HUDEP-2 (cell line): ENCODE data around the gene GMPR.
A peak's percentile ranks its signal among the peaks of the same experiment; 100 is the strongest.
"Not testable (repeated sequence)": the region's sequence is repeated elsewhere in the genome, so short reads cannot be mapped to it uniquely, and the experiment has no call there.

Experiments used
- DNase-seq, 76 experiments: peaks; one replicate each; lab custom pipeline; 2025; ENCODE audit not compliant: unreplicated experiment in 76 of 76; lab: John Stamatoyannopoulos, UW

The GMPR gene

GRCh38 chr6:16267428-16268263, 29.3 kb downstream of the GMPR start:
- DNase-seq, result peak in 75 of 76 experiments; percentile 68 to 99 (median 96)

- not testable (repeated sequence) for DNase-seq
Measured at GRCh38 chr6:16269442-16270070, 31.2 kb downstream of the GMPR start.

- peak in 75 of 76 experiments; percentile 53 to 99 (median 95) for DNase-seq
Measured at GRCh38 chr6:16270178-16270794, 31.9 kb downstream of the GMPR start.

- no peak for DNase-seq
Measured at GRCh38 chr6:16271428-16271827, 33.0 kb downstream of the GMPR start.

GRCh38 chr6:16272201-16272600, 33.8 kb downstream of the GMPR start:
- no peak for DNase-seq

- DNase-seq, result peak in 4 of 76 experiments; percentile 12 to 24 (median 20)
Measured at GRCh38 chr6:16273256-16273655, 34.9 kb downstream of the GMPR start.

- DNase-seq, result no peak
Measured at GRCh38 chr6:16274483-16274882, 36.1 kb downstream of the GMPR start.

- DNase-seq, result no peak
Measured at GRCh38 chr6:16274885-16275589, 36.6 kb downstream of the GMPR start.

GRCh38 chr6:16277101-16277981, 39.0 kb downstream of the GMPR start:
- peak in 75 of 76 experiments; percentile 7 to 95 (median 84) for DNase-seq

GRCh38 chr6:16278048-16278724, 39.8 kb downstream of the GMPR start:
- no peak for DNase-seq

GRCh38 chr6:16278750-16279149, 40.4 kb downstream of the GMPR start:
- DNase-seq, result no peak

- DNase-seq, result no peak
Measured at GRCh38 chr6:16279243-16279642, 40.9 kb downstream of the GMPR start.

GRCh38 chr6:16282370-16282769, 44.0 kb downstream of the GMPR start:
- DNase-seq, result no peak

- DNase-seq, result no peak
Measured at GRCh38 chr6:16284472-16284871, 46.1 kb downstream of the GMPR start.

- no peak for DNase-seq
Measured at GRCh38 chr6:16285467-16286150, 47.2 kb downstream of the GMPR start.

- DNase-seq, result no peak
Measured at GRCh38 chr6:16286151-16286522, 47.8 kb downstream of the GMPR start.

- no peak for DNase-seq
Measured at GRCh38 chr6:16288163-16288562, 49.8 kb downstream of the GMPR start.

GRCh38 chr6:16291739-16292138, 53.4 kb downstream of the GMPR start:
- DNase-seq, result no peak

GRCh38 chr6:16292432-16292831, 54.0 kb downstream of the GMPR start:
- DNase-seq, result no peak
